Heart left ventricle (tissue), 16 donors: ENCODE results near the gene C1QTNF4. TPM values are rescaled to one million over a fixed set of nuclear protein-coding genes. Genes with fewer than 3 reads are reported as not detected.
A peak's percentile ranks its signal among the peaks of the same experiment; 100 is the strongest.

Experiments used
- ATAC-seq, 4 donors: fragments of 200-7000 bp; cut with Tn5 transposase; one replicate each; pipeline ENCODE4 v1.9.1; 2020 to 2022; ENCODE audit warnings: moderate library complexity in 4 of 4, mild to moderate bottlenecking in 3 of 4, moderate number of reproducible peaks in 1 of 4
- DNase-seq, 5 donors: peaks; one replicate each; pipeline ENCODE4 v3.0.0-alpha.2; 2020
- H3K27ac ChIP-seq, 12 donors: fragments of 200-600 bp; sonication (generic) in 4 of 12; one replicate each; pipeline versions ENCODE4 v1.5.0 to v1.8.0; 2016 to 2022; ENCODE audit warnings: mild to moderate bottlenecking in 2 of 12
- H3K27me3 ChIP-seq, 9 donors: fragments of 200-600 bp; sonication (generic) in 2 of 9; one replicate each; pipeline versions ENCODE4 v1.5.1 to v1.8.0; 2016 to 2022; ENCODE audit warnings: mild to moderate bottlenecking in 3 of 9
- H3K36me3 ChIP-seq, 9 donors: fragments of 200-600 bp; sonication (generic) in 2 of 9; one replicate each; pipeline versions ENCODE4 v1.5.0 to v1.8.0; 2018 to 2022; ENCODE audit warnings: mild to moderate bottlenecking in 2 of 9
- H3K4me1 ChIP-seq, 12 donors: fragments of 200-600 bp; sonication (generic) in 4 of 12; one replicate each; pipeline versions ENCODE4 v1.5.0 to v1.8.0; 2016 to 2022; ENCODE audit warnings: mild to moderate bottlenecking in 3 of 12
- H3K4me3 ChIP-seq, 12 donors: fragments of 200-600 bp; sonication (generic) in 4 of 12; one replicate each; pipeline versions ENCODE4 v1.5.0 to v1.8.0; 2017 to 2022; ENCODE audit warnings: mild to moderate bottlenecking in 9 of 12, moderate library complexity in 4 of 12
- H3K9me3 ChIP-seq, 12 donors: fragments of 200-600 bp; sonication (generic) in 4 of 12; one replicate each; pipeline versions ENCODE4 v1.5.0 to v1.8.0; 2016 to 2022; ENCODE audit warnings: mild to moderate bottlenecking in 1 of 12
- CTCF ChIP-seq, 12 donors: fragments of 200-600 bp; sonication (generic) in 4 of 12; IDR thresholded peaks; one replicate each; pipeline versions ENCODE4 v1.5.0 to v1.8.0; 2018 to 2022; ENCODE audit warnings: antibody characterized with exemption in 12 of 12, mild to moderate bottlenecking in 5 of 12
- POLR2A ChIP-seq, 2 donors: fragments of 450-650 bp; IDR thresholded peaks; one replicate each; pipeline ENCODE4 v1.6.1; 2017; ENCODE audit warnings: antibody characterized with exemption in 2 of 2, mild to moderate bottlenecking in 2 of 2, moderate library complexity in 2 of 2
- WGBS, 4 donors: extraction: QIAGEN DNeasy Blood & Tissue Kit in 2 of 4; methylation state at CpG; one replicate each; pipeline versions ENCODE4 v1.1.5 to v1.1.7; 2013 to 2018; 5-methylcytosine and 5-hydroxymethylcytosine counted together
- intact Hi-C, 10 donors: fragments of 100-400 bp; cut with DNase I; formaldehyde crosslinking; loops; one replicate each; pipeline versions ENCODE4 v1.11.1 to v1.14.2; 2022
- polyA plus RNA-seq, 2 donors: library from polyadenylated mRNA; stranded (reverse); fragments of 200-250 nt; gene quantifications; one replicate each; pipeline ENCODE4 v1.2.3, GENCODE V29; 2013
- total RNA-seq, 9 donors: library from RNA; depleted of rRNA in 2 of 9; stranded (reverse); fragments of >200 nt in 2 of 9; fragmentation: NEBNext Ultra II Directional in 3 of 9; extraction: Animal tissue kit (Norgen Biotek cat#: 25700) in 3 of 9; gene quantifications; one replicate each; pipeline versions ENCODE4 v1.1.0 to v1.2.4, GENCODE V29; 2016 to 2023
- donor health status: ischemic (EF 13 %, LVEDD 7.1; RV severe dilation, severe dysfunction).
- donor health status: healthy with polysubstance abuse.
- donor health status: DM: no; HTN: yes; CAD: no.
- donor health status: DM: no; HTN: no; CAD: no.
- donor health status: ischemic (EF 25% LVEDD 6.9; RV normal size, moderate dysfunction).
- donor health status: ischemic (EF 25% LVEDD 5.7; RV mildly dilated, moderate dysfunction).
- donor health status: healthy.
- donor health status: DM: yes; HTN: yes; CAD: no.
- donor health status: ischemic (EF 35%, LVEDD 5.7; RV mildly dilated, moderate dysfunction).
- donor health status: nonischemic (EF 11% LVEDD 7.7; RV severe dilation, severe dysfunction).
- donor health status: DM: yes; HTN: yes; CAD: no.
- donor health status: PGD.
- donor health status: ischemic (EF 29% LVEDD 5.4; RV normal size, mild dysfunction).
- donor health status: nonischemic (EF 23%, LVEDD 6.1; RV moderate dilation, normal function).

Gene C1QTNF4
- total and polyA plus RNA-seq, 11 donors = 0.23 to 1.5 (median 0.67) TPM; not detected in 1

- peaks cover 0 to 67% (median 44%) of the 10 kb centered on the region in 9 donors for H3K36me3 ChIP-seq
- intact Hi-C loops = loop anchor here in 6 of 10 donors (2.0 to 10.0 kb wide), 5 partner anchors 50 to 243 kb away; partner anchors contain the start of genes PTPMT1 (in 1 of the 6) and SPI1 (in 1 of the 6)
- TF ChIP-seq CTCF (IDR thresholded peaks at IDR 0.05) (peak in 1 of 12 donors; percentile 4), POLR2A (IDR thresholded peaks at IDR 0.05) (no peak)
- ATAC-seq = no peak
- 49 to 59% (median 51%) methylated on average over 3 of the region's 3 CpGs for WGBS, 4 donors
- no peak for DNase-seq
- H3K27me3 ChIP-seq = no peaks in the 10 kb centered on the region
- H3K4me3 ChIP-seq = no peak overlapping the region
- H3K27ac ChIP-seq = peak overlapping the region in 2 of 12 donors; percentile 3 to 4
- peaks cover 0 to 12% (median 3%) of the 10 kb centered on the region in 12 donors for H3K4me1 ChIP-seq
- H3K9me3 ChIP-seq = no peaks in the 10 kb centered on the region
These were observed 23.2 kb upstream of the C1QTNF4 start for GRCh38 chr11:47617417-47617809.

DNA sequence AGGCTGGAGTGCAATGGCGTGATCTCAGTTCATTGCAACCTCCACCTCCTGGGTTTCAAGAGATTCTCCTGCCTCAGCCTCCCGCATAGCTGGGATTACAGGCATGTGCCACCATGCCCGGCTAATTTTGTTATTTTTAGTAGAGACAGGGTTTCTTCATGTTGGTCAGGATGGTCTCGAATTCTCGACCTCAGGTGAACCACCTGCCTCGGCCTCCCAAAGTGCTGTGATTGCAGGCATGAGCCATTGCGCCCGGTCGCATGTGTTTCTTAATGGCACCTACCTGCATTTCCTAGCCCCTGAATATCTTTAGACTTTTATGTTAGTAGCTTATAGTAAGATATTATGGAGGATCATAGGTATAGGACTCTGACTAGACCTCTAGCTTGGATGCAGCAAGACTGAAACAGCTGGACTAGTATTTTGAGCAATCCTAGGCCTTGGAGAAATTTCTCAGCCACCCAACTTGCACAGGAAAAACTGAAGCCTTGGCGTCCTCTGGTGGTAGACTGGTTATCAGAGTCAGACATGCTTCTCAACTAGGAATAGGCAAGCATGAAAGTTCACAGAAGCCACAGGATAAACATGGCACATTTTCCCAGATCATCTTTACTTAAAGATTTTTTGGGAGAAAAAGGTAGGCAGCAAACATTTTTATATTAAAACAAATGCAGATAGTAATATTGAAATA is 22.7 kb upstream of the C1QTNF4 start:
- Histone ChIP-seq H3K27me3 (no peaks in the 10 kb centered on the region), H3K9me3 (no peaks in the 10 kb centered on the region), H3K4me1 (peaks cover 0 to 12% (median 3%) of the 10 kb centered on the region in 12 donors), H3K27ac (peak overlapping the region in 1 of 12 donors; percentile 4), H3K36me3 (peaks cover 0 to 62% (median 39%) of the 10 kb centered on the region in 9 donors), H3K4me3 (no peak overlapping the region)
- ATAC-seq = peak; percentile 49 to 85 (median 82)
- intact Hi-C loops = loop anchor here in 6 of 10 donors (2.0 to 10.0 kb wide), 5 partner anchors 50 to 242 kb away; partner anchors contain the start of genes PTPMT1 (in 1 of the 6) and SPI1 (in 1 of the 6)
- TF ChIP-seq POLR2A (IDR thresholded peaks at IDR 0.05) = no peak
- peak; percentile 19 to 85 (median 70) for TF ChIP-seq CTCF (IDR thresholded peaks at IDR 0.05)
- peak in 4 of 5 donors; percentile 46 to 66 (median 62) for DNase-seq
- WGBS, 4 donors = 80 to 87% (median 86%) methylated on average over 10 of the region's 10 CpGs

DNA sequence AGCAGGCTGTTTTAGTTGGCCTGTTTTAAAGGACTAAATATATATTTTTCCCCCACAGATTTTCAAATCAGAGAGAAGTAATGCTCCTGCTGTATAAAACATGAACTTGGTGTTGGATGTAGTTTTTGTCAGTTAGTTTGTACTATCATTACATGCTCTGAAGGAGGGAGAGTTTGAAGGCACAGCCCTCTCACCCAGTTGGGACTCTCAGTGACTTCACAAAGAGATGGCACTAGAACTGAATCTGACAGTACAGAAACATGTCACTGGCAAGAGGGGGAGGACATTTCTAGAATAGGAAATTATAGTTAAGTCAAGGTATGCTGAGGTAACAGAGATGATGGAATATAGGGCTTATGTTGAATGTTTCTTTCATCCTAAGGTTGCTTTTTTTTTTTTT is 21.0 kb upstream of the C1QTNF4 start:
- H3K27me3 ChIP-seq = no peaks in the 10 kb centered on the region
- no peak overlapping the region for H3K27ac ChIP-seq
- no peaks in the 10 kb centered on the region for H3K9me3 ChIP-seq
- no peak overlapping the region for H3K4me3 ChIP-seq
- intact Hi-C loops = loop anchor here in 4 of 10 donors (5.0 to 10.0 kb wide), 4 partner anchors 48 to 240 kb away; partner anchors contain the start of genes PTPMT1 (in 1 of the 4) and SPI1 (in 1 of the 4)
- no peak for TF ChIP-seq POLR2A (IDR thresholded peaks at IDR 0.05)
- TF ChIP-seq CTCF (IDR thresholded peaks at IDR 0.05) = no peak
- ATAC-seq (no peak), DNase-seq (no peak)
- H3K4me1 ChIP-seq = peaks cover 0 to 22% (median 6%) of the 10 kb centered on the region in 12 donors
- H3K36me3 ChIP-seq = peaks cover 0 to 55% (median 28%) of the 10 kb centered on the region in 9 donors

DNA sequence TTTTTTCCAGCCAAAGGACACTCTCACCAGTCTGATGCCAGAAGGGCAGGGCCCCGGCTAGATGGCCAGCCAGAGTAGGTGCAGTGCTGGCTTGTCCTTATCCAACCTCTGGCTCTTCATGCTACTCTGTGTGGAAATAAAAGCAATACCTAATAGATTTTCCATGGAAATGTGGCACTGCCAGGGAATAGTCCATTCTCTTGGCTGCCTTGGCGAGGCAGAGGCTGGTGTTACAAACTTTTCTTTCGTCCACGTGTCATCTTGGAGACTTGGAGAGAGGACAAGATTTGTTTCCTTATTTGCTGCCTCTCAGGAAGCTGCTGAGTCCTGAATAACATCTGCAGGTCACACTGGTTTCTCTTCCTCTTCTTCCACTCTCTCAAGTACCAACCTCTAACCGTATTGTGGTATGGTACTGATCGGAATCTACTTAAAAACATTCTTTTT is 17.2 kb upstream of the C1QTNF4 start:
- no peak for TF ChIP-seq POLR2A (IDR thresholded peaks at IDR 0.05)
- TF ChIP-seq CTCF (IDR thresholded peaks at IDR 0.05) = no peak
- H3K4me3 ChIP-seq = no peak overlapping the region
- no peaks in the 10 kb centered on the region for H3K9me3 ChIP-seq
- H3K27ac ChIP-seq = peak overlapping the region in 1 of 12 donors; percentile 48
- H3K27me3 ChIP-seq = no peaks in the 10 kb centered on the region
- WGBS, 4 donors = 45 to 56% (median 51%) methylated on average over 6 of the region's 6 CpGs
- peaks cover 0 to 35% (median 20%) of the 10 kb centered on the region in 12 donors for H3K4me1 ChIP-seq
- DNase-seq (no peak), ATAC-seq (peak in 3 of 4 donors; percentile 34 to 44 (median 35))
- intact Hi-C loops = loop anchor here in 4 of 10 donors (10.0 kb wide), 3 partner anchors 137 to 237 kb away; partner anchors contain the start of gene SPI1 (in 1 of the 4)
- peaks cover 0 to 25% (median 0%) of the 10 kb centered on the region in 9 donors for H3K36me3 ChIP-seq
